Activated CD8-positive, alpha-beta T cell treated with anti-CD3 and anti-CD28 coated beads, Interleukin-2, amount 10 ng/mL, durations not matched to agents 7 days and 5 days (primary cell): ENCODE data around the gene CARD9. TPM values are rescaled to one million over a fixed set of nuclear protein-coding genes. Genes with fewer than 3 reads are reported as not detected.
A peak's percentile ranks its signal among the peaks of the same experiment; 100 is the strongest.

ENCODE experiments used
- ATAC-seq: fragments of 150-1000 bp; cut with Tn5 transposase; one replicate; pipeline ENCODE4 v1.10.0; 2021; ENCODE audit warnings: moderate library complexity
- CTCF ChIA-PET: fragments of 350-600 bp; sonication (Branson Sonifier 250); formaldehyde crosslinking; loops from one replicate; lab custom pipeline; 2021; ENCODE audit warnings: antibody characterized with exemption; lab: Charles Lee
- POLR2A ChIA-PET: fragments of 350-600 bp; sonication (Branson Sonifier 250); formaldehyde crosslinking; loops from one replicate; lab custom pipeline; 2021; ENCODE audit warnings: antibody characterized with exemption; lab: Charles Lee
- DNase-seq: peaks from one replicate; pipeline ENCODE4 v3.0.0-alpha.2; 2020
- H3K27ac Mint-ChIP-seq: one replicate; pipeline ENCODE4 v1.8.0; 2021; ENCODE audit warnings: mild to moderate bottlenecking, mixed read lengths
- H3K27me3 Mint-ChIP-seq: one replicate; pipeline ENCODE4 v1.8.0; 2021; ENCODE audit warnings: low read depth, mixed read lengths
- H3K36me3 Mint-ChIP-seq: one replicate; pipeline ENCODE4 v1.8.0; 2021; ENCODE audit warnings: low read depth, mixed read lengths
- H3K4me1 Mint-ChIP-seq: one replicate; pipeline ENCODE4 v1.8.0; 2021; ENCODE audit warnings: low read depth, mixed read lengths
- H3K4me3 Mint-ChIP-seq: one replicate; pipeline ENCODE4 v1.8.0; 2021; ENCODE audit warnings: mild to moderate bottlenecking, mixed read lengths
- H3K9me3 Mint-ChIP-seq: one replicate; pipeline ENCODE4 v1.8.0; 2022; ENCODE audit warnings: mixed read lengths; ENCODE audit not compliant: insufficient read depth
- total RNA-seq, 2 experiments: library from RNA; stranded (reverse); gene quantifications; one replicate each; pipeline ENCODE4 v1.2.3, GENCODE V29; 2021

The CARD9 gene
- total RNA-seq, 2 experiments from 2014 or later, result 1.3 to 1.4 TPM

GRCh38 chr9:136379401-136379800 lies 5.9 kb upstream of the CARD9 start:
- POLR2A ChIA-PET, result no interaction called here
- H3K4me1 Mint-ChIP-seq, result peaks cover 7% of the 10 kb centered on the region
- ATAC-seq (no peak), DNase-seq (no peak)
- CTCF ChIA-PET, result no interaction called here
- H3K36me3 Mint-ChIP-seq, result peaks cover 12% of the 10 kb centered on the region
- H3K4me3 Mint-ChIP-seq, result no peak overlapping the region
- H3K9me3 Mint-ChIP-seq, result no peaks in the 10 kb centered on the region
- H3K27ac Mint-ChIP-seq, result no peak overlapping the region
- H3K27me3 Mint-ChIP-seq, result no peaks in the 10 kb centered on the region

- ChIA-PET CTCF (no interaction called here), POLR2A (no interaction called here)
- Mint-ChIP-seq H3K4me3 (no peak overlapping the region), H3K36me3 (peaks cover 7% of the 10 kb centered on the region), H3K4me1 (peaks cover 2% of the 10 kb centered on the region), H3K27ac (no peak overlapping the region), H3K27me3 (no peaks in the 10 kb centered on the region), H3K9me3 (no peaks in the 10 kb centered on the region)
- ATAC-seq, result no peak
- no peak for DNase-seq
Measured at GRCh38 chr9:136379003-136379287, 5.5 kb upstream of the CARD9 start.

- Mint-ChIP-seq H3K4me1 (no peaks in the 10 kb centered on the region), H3K27me3 (no peaks in the 10 kb centered on the region), H3K36me3 (peaks cover 5% of the 10 kb centered on the region), H3K27ac (no peak overlapping the region), H3K4me3 (no peak overlapping the region), H3K9me3 (no peaks in the 10 kb centered on the region)
- DNase-seq (no peak), ATAC-seq (no peak)
- ChIA-PET POLR2A (no interaction called here), CTCF (interaction anchor here (1.7 kb wide), 1 partner anchor 15 kb away, joined by 5 read pairs; the partner anchor contains the start of gene DNLZ)
Measured at GRCh38 chr9:136378170-136379002, 4.9 kb upstream of the CARD9 start.

GRCh38 chr9:136377341-136378169 lies 4.1 kb upstream of the CARD9 start:
- DNase-seq (no peak), ATAC-seq (no peak)
- peaks cover 3% of the 10 kb centered on the region for H3K4me1 Mint-ChIP-seq
- no peak overlapping the region for H3K27ac Mint-ChIP-seq
- H3K27me3 Mint-ChIP-seq, result no peaks in the 10 kb centered on the region
- ChIA-PET POLR2A (interaction anchor here (1.6 kb wide), 1 partner anchor 11 kb away, joined by 4 read pairs; no protein-coding TSS in a partner anchor), CTCF (interaction anchor here (1.1 to 1.7 kb wide), 2 partner anchors 14 kb away, joined by 3 to 5 read pairs; partner anchors contain the start of gene DNLZ)
- no peaks in the 10 kb centered on the region for H3K9me3 Mint-ChIP-seq
- peaks cover 1% of the 10 kb centered on the region for H3K36me3 Mint-ChIP-seq
- H3K4me3 Mint-ChIP-seq, result no peak overlapping the region

GRCh38 chr9:136376457-136376856 lies 3.0 kb upstream of the CARD9 start:
- Mint-ChIP-seq H3K4me1 (peaks cover 3% of the 10 kb centered on the region), H3K9me3 (no peaks in the 10 kb centered on the region), H3K27me3 (no peaks in the 10 kb centered on the region), H3K27ac (no peak overlapping the region), H3K36me3 (no peaks in the 10 kb centered on the region), H3K4me3 (no peak overlapping the region)
- DNase-seq (no peak), ATAC-seq (no peak)
- ChIA-PET CTCF (interaction anchor here (1.1 to 1.7 kb wide), 2 partner anchors 13 to 15 kb away, joined by 3 to 5 read pairs; partner anchors contain the start of gene DNLZ), POLR2A (interaction anchor here (1.6 kb wide), 1 partner anchor 10 kb away, joined by 4 read pairs; no protein-coding TSS in a partner anchor)

- no peak overlapping the region for H3K4me3 Mint-ChIP-seq
- POLR2A ChIA-PET, result no interaction called here
- CTCF ChIA-PET, result no interaction called here
- peaks cover 3% of the 10 kb centered on the region for H3K4me1 Mint-ChIP-seq
- no peak overlapping the region for H3K27ac Mint-ChIP-seq
- H3K9me3 Mint-ChIP-seq, result no peaks in the 10 kb centered on the region
- ATAC-seq (no peak), DNase-seq (no peak)
- H3K36me3 Mint-ChIP-seq, result no peaks in the 10 kb centered on the region
- no peaks in the 10 kb centered on the region for H3K27me3 Mint-ChIP-seq
Measured at GRCh38 chr9:136375096-136375495, 1.6 kb upstream of the CARD9 start.

- H3K4me1 Mint-ChIP-seq, result peaks cover 3% of the 10 kb centered on the region
- H3K36me3 Mint-ChIP-seq, result no peaks in the 10 kb centered on the region
- no peaks in the 10 kb centered on the region for H3K27me3 Mint-ChIP-seq
- no peaks in the 10 kb centered on the region for H3K9me3 Mint-ChIP-seq
- ChIA-PET CTCF (interaction anchor here (0.9 kb wide), 1 partner anchor 26 kb away, joined by 4 read pairs; the partner anchor contains the start of gene SNAPC4), POLR2A (interaction anchor here (1.4 kb wide), 1 partner anchor 11 kb away, joined by 3 read pairs; no protein-coding TSS in a partner anchor)
- no peak for DNase-seq
- H3K4me3 Mint-ChIP-seq, result no peak overlapping the region
- no peak for ATAC-seq
- no peak overlapping the region for H3K27ac Mint-ChIP-seq
Measured at GRCh38 chr9:136374183-136374575, 710 bp upstream of the CARD9 start.

- no peaks in the 10 kb centered on the region for H3K9me3 Mint-ChIP-seq
- CTCF ChIA-PET, result interaction anchor here (0.6 kb wide), 1 partner anchor 12 kb away, joined by 3 read pairs; no protein-coding TSS in a partner anchor
- H3K36me3 Mint-ChIP-seq, result no peaks in the 10 kb centered on the region
- POLR2A ChIA-PET, result no interaction called here
- H3K27ac Mint-ChIP-seq, result no peak overlapping the region
- peak overlapping the region; percentile 45 for H3K4me3 Mint-ChIP-seq
- DNase-seq (no peak), ATAC-seq (peak; percentile 38)
- H3K27me3 Mint-ChIP-seq, result no peaks in the 10 kb centered on the region
- peaks cover 3% of the 10 kb centered on the region for H3K4me1 Mint-ChIP-seq
Measured at GRCh38 chr9:136372561-136373299, 739 bp downstream of the CARD9 start.

GRCh38 chr9:136372006-136372405 lies 1.5 kb downstream of the CARD9 start:
- CTCF ChIA-PET, result no interaction called here
- Mint-ChIP-seq H3K27me3 (no peaks in the 10 kb centered on the region), H3K4me1 (peaks cover 3% of the 10 kb centered on the region), H3K36me3 (no peaks in the 10 kb centered on the region), H3K4me3 (no peak overlapping the region), H3K27ac (no peak overlapping the region), H3K9me3 (no peaks in the 10 kb centered on the region)
- POLR2A ChIA-PET, result interaction anchor here (0.6 kb wide), 1 partner anchor 13 kb away, joined by 3 read pairs; no protein-coding TSS in a partner anchor
- DNase-seq (no peak), ATAC-seq (no peak)

GRCh38 chr9:136371533-136371880 lies 2.0 kb downstream of the CARD9 start:
- Mint-ChIP-seq H3K4me3 (no peak overlapping the region), H3K4me1 (peaks cover 3% of the 10 kb centered on the region), H3K27ac (no peak overlapping the region), H3K27me3 (no peaks in the 10 kb centered on the region), H3K36me3 (no peaks in the 10 kb centered on the region), H3K9me3 (no peaks in the 10 kb centered on the region)
- DNase-seq, result no peak
- ATAC-seq, result no peak
- CTCF ChIA-PET, result interaction anchor here (1.3 kb wide), 1 partner anchor 13 kb away, joined by 3 read pairs; no protein-coding TSS in a partner anchor
- POLR2A ChIA-PET, result interaction anchor here (0.6 kb wide), 1 partner anchor 13 kb away, joined by 3 read pairs; no protein-coding TSS in a partner anchor
